ENCODE data around the gene SLC4A7. TPM values are rescaled to one million over a fixed set of nuclear protein-coding genes. Genes with fewer than 3 reads are reported as not detected.
"Not testable (repeated sequence)": the region's sequence is repeated elsewhere in the genome, so short reads cannot be mapped to it uniquely, and the experiment has no call there.

SLC4A7 gene
- polyA plus RNA-seq, 4 donors, result 13.8 to 53.0 (median 28.4) TPM

GRCh38 chr3:27345045-27345444 is 139.1 kb downstream of the SLC4A7 start:
- 69 to 95% (median 86%) methylated on average over 2 of the region's 2 CpGs for WGBS, 3 donors
- no peak for FAIRE-seq
- no peaks in the 10 kb centered on the region for H3K9me3 ChIP-seq (ENCODE audit: control insufficient read depth in 2 of 2, insufficient read depth in 1 of 2, low read depth in 1 of 2, low read length in 1 of 2)
- peaks cover 0 to 6% (median 3%) of the 10 kb centered on the region in 3 donors for H3K4me1 ChIP-seq (ENCODE audit: control insufficient read depth in 3 of 3, insufficient read depth in 2 of 3, low read depth in 1 of 3, low read length in 2 of 3)
- DNase-seq, result no peak
- H3K4me3 ChIP-seq (ENCODE audit: low read depth in 1 of 3, low read length in 3 of 3), result no peak overlapping the region
- no peak overlapping the region for H3K27ac ChIP-seq (ENCODE audit: low read depth in 1 of 3, low read length in 2 of 3)
- H3K27me3 ChIP-seq (ENCODE audit: control insufficient read depth in 3 of 3, insufficient read depth in 3 of 3, low read length in 3 of 3), result no peaks in the 10 kb centered on the region
- no peaks in the 10 kb centered on the region for H3K36me3 ChIP-seq (ENCODE audit: control insufficient read depth in 3 of 3, insufficient read depth in 2 of 3, low read depth in 1 of 3, low read length in 3 of 3)

GRCh38 chr3:27344192-27344591 is 140.0 kb downstream of the SLC4A7 start:
- no peak for DNase-seq
- no peak for FAIRE-seq
- Histone ChIP-seq H3K4me1 (ENCODE audit: control insufficient read depth in 3 of 3, insufficient read depth in 2 of 3, low read depth in 1 of 3, low read length in 2 of 3) (peaks cover 0 to 6% (median 3%) of the 10 kb centered on the region in 3 donors), H3K9me3 (ENCODE audit: control insufficient read depth in 2 of 2, insufficient read depth in 1 of 2, low read depth in 1 of 2, low read length in 1 of 2) (no peaks in the 10 kb centered on the region), H3K27ac (ENCODE audit: low read depth in 1 of 3, low read length in 2 of 3) (no peak overlapping the region), H3K4me3 (ENCODE audit: low read depth in 1 of 3, low read length in 3 of 3) (no peak overlapping the region), H3K27me3 (ENCODE audit: control insufficient read depth in 3 of 3, insufficient read depth in 3 of 3, low read length in 3 of 3) (no peaks in the 10 kb centered on the region), H3K36me3 (ENCODE audit: control insufficient read depth in 3 of 3, insufficient read depth in 2 of 3, low read depth in 1 of 3, low read length in 3 of 3) (no peaks in the 10 kb centered on the region)
- 95 to 97% (median 96%) methylated on average over 3 of the region's 3 CpGs for WGBS, 3 donors

- Histone ChIP-seq H3K36me3 (ENCODE audit: control insufficient read depth in 3 of 3, insufficient read depth in 2 of 3, low read depth in 1 of 3, low read length in 3 of 3) (no peaks in the 10 kb centered on the region), H3K27ac (ENCODE audit: low read depth in 1 of 3, low read length in 2 of 3) (no peak overlapping the region), H3K4me1 (ENCODE audit: control insufficient read depth in 3 of 3, insufficient read depth in 2 of 3, low read depth in 1 of 3, low read length in 2 of 3) (peaks cover 0 to 6% (median 3%) of the 10 kb centered on the region in 3 donors), H3K4me3 (ENCODE audit: low read depth in 1 of 3, low read length in 3 of 3) (no peak overlapping the region), H3K9me3 (ENCODE audit: control insufficient read depth in 2 of 2, insufficient read depth in 1 of 2, low read depth in 1 of 2, low read length in 1 of 2) (no peaks in the 10 kb centered on the region), H3K27me3 (ENCODE audit: control insufficient read depth in 3 of 3, insufficient read depth in 3 of 3, low read length in 3 of 3) (no peaks in the 10 kb centered on the region)
- DNase-seq (no peak), FAIRE-seq (no peak)
- WGBS, 3 donors, result 86 to 97% (median 94%) methylated on average over 1 of the region's 1 CpG
Observed at GRCh38 chr3:27342267-27342666, 141.9 kb downstream of the SLC4A7 start.

GRCh38 chr3:27340534-27340933 is 143.7 kb downstream of the SLC4A7 start:
- Histone ChIP-seq H3K36me3 (ENCODE audit: control insufficient read depth in 3 of 3, insufficient read depth in 2 of 3, low read depth in 1 of 3, low read length in 3 of 3) (no peaks in the 10 kb centered on the region), H3K4me3 (ENCODE audit: low read depth in 1 of 3, low read length in 3 of 3) (no peak overlapping the region), H3K27ac (ENCODE audit: low read depth in 1 of 3, low read length in 2 of 3) (no peak overlapping the region), H3K27me3 (ENCODE audit: control insufficient read depth in 3 of 3, insufficient read depth in 3 of 3, low read length in 3 of 3) (no peaks in the 10 kb centered on the region), H3K4me1 (ENCODE audit: control insufficient read depth in 3 of 3, insufficient read depth in 2 of 3, low read depth in 1 of 3, low read length in 2 of 3) (peaks cover 0 to 5% (median under 1%) of the 10 kb centered on the region in 3 donors), H3K9me3 (ENCODE audit: control insufficient read depth in 2 of 2, insufficient read depth in 1 of 2, low read depth in 1 of 2, low read length in 1 of 2) (no peaks in the 10 kb centered on the region)
- FAIRE-seq (no peak), DNase-seq (no peak)
- WGBS, 3 donors, result 63 to 73% (median 68%) methylated on average over 1 of the region's 1 CpG

- Histone ChIP-seq H3K27ac (ENCODE audit: low read depth in 1 of 3, low read length in 2 of 3) (no peak overlapping the region), H3K9me3 (ENCODE audit: control insufficient read depth in 2 of 2, insufficient read depth in 1 of 2, low read depth in 1 of 2, low read length in 1 of 2) (no peaks in the 10 kb centered on the region), H3K36me3 (ENCODE audit: control insufficient read depth in 3 of 3, insufficient read depth in 2 of 3, low read depth in 1 of 3, low read length in 3 of 3) (no peaks in the 10 kb centered on the region), H3K4me1 (ENCODE audit: control insufficient read depth in 3 of 3, insufficient read depth in 2 of 3, low read depth in 1 of 3, low read length in 2 of 3) (no peaks in the 10 kb centered on the region), H3K27me3 (ENCODE audit: control insufficient read depth in 3 of 3, insufficient read depth in 3 of 3, low read length in 3 of 3) (no peaks in the 10 kb centered on the region), H3K4me3 (ENCODE audit: low read depth in 1 of 3, low read length in 3 of 3) (no peak overlapping the region)
- 63 to 80% (median 74%) methylated on average over 1 of the region's 1 CpG for WGBS, 3 donors
- DNase-seq, result no peak
- no peak for FAIRE-seq
Observed at GRCh38 chr3:27335571-27335970, 148.6 kb downstream of the SLC4A7 start.

GRCh38 chr3:27333843-27334242 is 150.3 kb downstream of the SLC4A7 start:
- H3K27me3 ChIP-seq (ENCODE audit: control insufficient read depth in 3 of 3, insufficient read depth in 3 of 3, low read length in 3 of 3), result no peaks in the 10 kb centered on the region
- H3K36me3 ChIP-seq (ENCODE audit: control insufficient read depth in 3 of 3, insufficient read depth in 2 of 3, low read depth in 1 of 3, low read length in 3 of 3), result no peaks in the 10 kb centered on the region
- no peak overlapping the region for H3K4me3 ChIP-seq (ENCODE audit: low read depth in 1 of 3, low read length in 3 of 3)
- H3K9me3 ChIP-seq (ENCODE audit: control insufficient read depth in 2 of 2, insufficient read depth in 1 of 2, low read depth in 1 of 2, low read length in 1 of 2), result peaks cover 0 to 5% of the 10 kb centered on the region in 2 donors
- DNase-seq, result no peak
- no peak overlapping the region for H3K27ac ChIP-seq (ENCODE audit: low read depth in 1 of 3, low read length in 2 of 3)
- H3K4me1 ChIP-seq (ENCODE audit: control insufficient read depth in 3 of 3, insufficient read depth in 2 of 3, low read depth in 1 of 3, low read length in 2 of 3), result no peaks in the 10 kb centered on the region
- FAIRE-seq, result no peak

- not testable (repeated sequence) for H3K36me3 ChIP-seq (ENCODE audit: control insufficient read depth in 3 of 3, insufficient read depth in 2 of 3, low read depth in 1 of 3, low read length in 3 of 3); H3K4me1 ChIP-seq (ENCODE audit: control insufficient read depth in 3 of 3, insufficient read depth in 2 of 3, low read depth in 1 of 3, low read length in 2 of 3); H3K4me3 ChIP-seq (ENCODE audit: low read depth in 1 of 3, low read length in 3 of 3); FAIRE-seq; H3K27me3 ChIP-seq (ENCODE audit: control insufficient read depth in 3 of 3, insufficient read depth in 3 of 3, low read length in 3 of 3); H3K27ac ChIP-seq (ENCODE audit: low read depth in 1 of 3, low read length in 2 of 3); DNase-seq
- 95 to 100% (median 97%) methylated on average over 4 of the region's 4 CpGs for whole genome bisulfite sequencing, 3 donors
- H3K9me3 ChIP-seq (ENCODE audit: control insufficient read depth in 2 of 2, insufficient read depth in 1 of 2, low read depth in 1 of 2, low read length in 1 of 2), result peaks cover 0 to 13% of the 10 kb centered on the region in 2 donors
Observed at GRCh38 chr3:27328982-27329762, 155.0 kb downstream of the SLC4A7 start.

- no peak for FAIRE-seq
- no peaks in the 10 kb centered on the region for H3K4me1 ChIP-seq (ENCODE audit: control insufficient read depth in 3 of 3, insufficient read depth in 2 of 3, low read depth in 1 of 3, low read length in 2 of 3)
- no peaks in the 10 kb centered on the region for H3K36me3 ChIP-seq (ENCODE audit: control insufficient read depth in 3 of 3, insufficient read depth in 2 of 3, low read depth in 1 of 3, low read length in 3 of 3)
- 79 to 95% (median 87%) methylated on average over 8 of the region's 8 CpGs for WGBS, 3 donors
- no peak overlapping the region for H3K27ac ChIP-seq (ENCODE audit: low read depth in 1 of 3, low read length in 2 of 3)
- H3K4me3 ChIP-seq (ENCODE audit: low read depth in 1 of 3, low read length in 3 of 3), result no peak overlapping the region
- H3K27me3 ChIP-seq (ENCODE audit: control insufficient read depth in 3 of 3, insufficient read depth in 3 of 3, low read length in 3 of 3), result no peaks in the 10 kb centered on the region
- H3K9me3 ChIP-seq (ENCODE audit: control insufficient read depth in 2 of 2, insufficient read depth in 1 of 2, low read depth in 1 of 2, low read length in 1 of 2), result peaks cover 0 to 13% of the 10 kb centered on the region in 2 donors
- no peak for DNase-seq
Observed at GRCh38 chr3:27326629-27327545, 157.3 kb downstream of the SLC4A7 start.

Data from small intestine (tissue), 7 donors.